Measurements from ENCODE around the gene MIPEP.
"Not testable (repeated sequence)": the region's sequence is repeated elsewhere in the genome, so short reads cannot be mapped to it uniquely, and the experiment has no call there.

Gene MIPEP

GRCh38 chr13:23883255-23883654 lies 5.9 kb downstream of the MIPEP start:
- DNase-seq (ENCODE audit: low read depth in 2 of 2), result no peak
- TF ChIP-seq CTCF (IDR thresholded peaks at IDR 0.05; ENCODE audit: low read depth, low read length), result no peak
- H3K4me3 ChIP-seq (replicated peaks in 1 of 2; ENCODE audit: low read depth in 2 of 2, low read length in 2 of 2), result no peak overlapping the region

- DNase-seq (ENCODE audit: low read depth in 2 of 2); H3K4me3 ChIP-seq (replicated peaks in 1 of 2; ENCODE audit: low read depth in 2 of 2, low read length in 2 of 2): not testable (repeated sequence)
Measured at GRCh38 chr13:23881402-23881800, 7.8 kb downstream of the MIPEP start.

GRCh38 chr13:23880493-23881401 lies 8.5 kb downstream of the MIPEP start:
- H3K4me3 ChIP-seq (replicated peaks in 1 of 2; ENCODE audit: low read depth in 2 of 2, low read length in 2 of 2); DNase-seq (ENCODE audit: low read depth in 2 of 2): not testable (repeated sequence)

GRCh38 chr13:23877286-23877685 lies 11.9 kb downstream of the MIPEP start:
- no peak for TF ChIP-seq CTCF (IDR thresholded peaks at IDR 0.05; ENCODE audit: low read depth, low read length)
- H3K4me3 ChIP-seq (replicated peaks in 1 of 2; ENCODE audit: low read depth in 2 of 2, low read length in 2 of 2), result no peak overlapping the region
- DNase-seq (ENCODE audit: low read depth in 2 of 2), result no peak

GRCh38 chr13:23876265-23876664 lies 12.9 kb downstream of the MIPEP start:
- H3K4me3 ChIP-seq (replicated peaks in 1 of 2; ENCODE audit: low read depth in 2 of 2, low read length in 2 of 2), result no peak overlapping the region
- DNase-seq (ENCODE audit: low read depth in 2 of 2), result peak; percentile 29 to 31
- peak; percentile 51 for TF ChIP-seq CTCF (IDR thresholded peaks at IDR 0.05; ENCODE audit: low read depth, low read length)

GRCh38 chr13:23871616-23872220 lies 17.5 kb downstream of the MIPEP start:
- peak; percentile 41 for TF ChIP-seq CTCF (IDR thresholded peaks at IDR 0.05; ENCODE audit: low read depth, low read length)
- no peak overlapping the region for H3K4me3 ChIP-seq (replicated peaks in 1 of 2; ENCODE audit: low read depth in 2 of 2, low read length in 2 of 2)
- DNase-seq (ENCODE audit: low read depth in 2 of 2), result peak; percentile 69

GRCh38 chr13:23870356-23871140 lies 18.7 kb downstream of the MIPEP start:
- no peak overlapping the region for H3K4me3 ChIP-seq (replicated peaks in 1 of 2; ENCODE audit: low read depth in 2 of 2, low read length in 2 of 2)
- DNase-seq (ENCODE audit: low read depth in 2 of 2), result peak in 1 of 2 donors; percentile 13
- no peak for TF ChIP-seq CTCF (IDR thresholded peaks at IDR 0.05; ENCODE audit: low read depth, low read length)

All from cardiac fibroblast (primary cell).